DOHH2 (cell line): ENCODE measurements around the gene TMEM63C.

Experiments
- H3F3A ChIP-seq: fragments of 200-600 bp; sonication (generic), shearing (Covaris generic); 2 replicates; pipeline ENCODE4 v1.6.0; 2016; ENCODE audit warnings: antibody characterized with exemption, mild to moderate bottlenecking; ENCODE audit not compliant: control insufficient read depth, insufficient read depth
- H3K27ac ChIP-seq: fragments of 200-600 bp; sonication (generic); 2 replicates; pipeline ENCODE4 v1.5.1; 2014; ENCODE audit warnings: low read depth, mild to moderate bottlenecking, low read length, moderate library complexity
- H3K27me3 ChIP-seq: fragments of 200-600 bp; sonication (generic); 2 replicates; pipeline ENCODE4 v1.6.1; 2014; ENCODE audit warnings: mild to moderate bottlenecking, low read length, mixed read lengths; ENCODE audit not compliant: control insufficient read depth
- H3K36me3 ChIP-seq: fragments of 200-600 bp; sonication (generic); 2 replicates; pipeline ENCODE4 v1.6.1; 2014; ENCODE audit warnings: mild to moderate bottlenecking, low read length, moderate library complexity, mixed read lengths; ENCODE audit not compliant: control insufficient read depth
- H3K4me1 ChIP-seq: fragments of 200-600 bp; sonication (generic); 2 replicates; pipeline ENCODE4 v1.6.1; 2014; ENCODE audit warnings: mild to moderate bottlenecking, low read length, mixed read lengths; ENCODE audit not compliant: control insufficient read depth
- H3K4me2 ChIP-seq: fragments of 200-600 bp; sonication (generic); 2 replicates; pipeline ENCODE4 v1.6.0; 2014; ENCODE audit warnings: mild to moderate bottlenecking, low read length, moderate library complexity
- H3K4me3 ChIP-seq: fragments of 200-600 bp; sonication (generic); 2 replicates; pipeline ENCODE4 v1.5.1; 2014; ENCODE audit warnings: mild to moderate bottlenecking, low read length, mixed read lengths
- H3K79me2 ChIP-seq: fragments of 200-600 bp; sonication (generic); 2 replicates; pipeline ENCODE4 v1.6.1; 2014; ENCODE audit warnings: mild to moderate bottlenecking, low read length, mixed read lengths; ENCODE audit not compliant: control insufficient read depth
- H3K9me2 ChIP-seq: fragments of 200-600 bp; sonication (generic); replicated peaks from 2 replicates; pipeline ENCODE4 v1.6.1; 2014; ENCODE audit warnings: mild to moderate bottlenecking, low read length, mixed read lengths; ENCODE audit not compliant: control insufficient read depth
- H3K9me3 ChIP-seq: fragments of 200-600 bp; sonication (generic); 2 replicates; pipeline ENCODE4 v1.6.1; 2014; ENCODE audit warnings: antibody characterized with exemption, low read length, mixed read lengths; ENCODE audit not compliant: control insufficient read depth, insufficient read depth
- H4K20me1 ChIP-seq: fragments of 200-600 bp; sonication (generic); 2 replicates; pipeline ENCODE4 v1.6.0; 2014; ENCODE audit warnings: low read depth, mild to moderate bottlenecking, antibody characterized with exemption, low read length, moderate library complexity; ENCODE audit not compliant: control insufficient read depth, insufficient read depth
- EZH2phosphoT487 ChIP-seq: fragments of 200-600 bp; sonication (generic); IDR thresholded peaks from 2 replicates; pipeline ENCODE4 v1.6.1; 2017; ENCODE audit warnings: borderline replicate concordance, mild to moderate bottlenecking, antibody characterized with exemption, low read length, moderate library complexity, mixed read lengths
- TF ChIP-seq, protein P1 (sequence below): fragments of 200-600 bp; sonication (generic); IDR thresholded peaks from one replicate; pipeline ENCODE4 v1.5.1; 2014; ENCODE audit warnings: antibody characterized with exemption, mild to moderate bottlenecking, low read depth, low read length; ENCODE audit not compliant: poor library complexity, severe bottlenecking

TMEM63C gene

DNA sequence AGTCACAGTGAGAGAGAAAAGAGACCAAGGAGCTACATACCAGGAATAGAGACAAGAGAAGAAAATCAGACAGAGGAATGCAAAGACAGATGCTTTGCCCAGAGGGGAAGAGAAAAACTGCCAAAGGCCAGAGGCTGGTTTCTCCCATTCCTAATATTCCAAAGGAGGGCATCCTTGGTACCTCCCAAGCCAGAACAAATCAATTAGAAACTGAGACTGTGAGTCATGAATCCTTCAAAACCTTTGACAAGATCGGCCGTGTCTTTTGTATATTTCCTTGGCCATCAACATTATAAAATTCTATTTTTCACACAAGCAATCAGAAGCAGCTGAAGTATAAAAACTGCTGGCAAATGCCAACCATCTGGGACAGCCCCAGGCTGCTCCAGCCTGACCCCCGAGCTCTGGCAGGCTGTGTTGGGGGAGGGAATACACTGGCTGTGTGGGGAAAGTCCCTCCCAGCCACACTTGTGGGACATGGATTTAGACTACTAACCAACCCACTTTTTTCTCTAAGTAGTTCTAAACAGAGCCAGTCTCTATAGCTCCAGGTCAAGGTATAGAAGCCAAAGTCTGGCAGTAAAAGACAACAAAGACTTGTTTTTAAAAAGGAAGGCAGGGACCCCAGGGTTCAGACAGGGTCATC, 125.4 kb downstream of the TMEM63C start:
- TF ChIP-seq EZH2phosphoT487 = no peak
- TF ChIP-seq, protein P1, sequence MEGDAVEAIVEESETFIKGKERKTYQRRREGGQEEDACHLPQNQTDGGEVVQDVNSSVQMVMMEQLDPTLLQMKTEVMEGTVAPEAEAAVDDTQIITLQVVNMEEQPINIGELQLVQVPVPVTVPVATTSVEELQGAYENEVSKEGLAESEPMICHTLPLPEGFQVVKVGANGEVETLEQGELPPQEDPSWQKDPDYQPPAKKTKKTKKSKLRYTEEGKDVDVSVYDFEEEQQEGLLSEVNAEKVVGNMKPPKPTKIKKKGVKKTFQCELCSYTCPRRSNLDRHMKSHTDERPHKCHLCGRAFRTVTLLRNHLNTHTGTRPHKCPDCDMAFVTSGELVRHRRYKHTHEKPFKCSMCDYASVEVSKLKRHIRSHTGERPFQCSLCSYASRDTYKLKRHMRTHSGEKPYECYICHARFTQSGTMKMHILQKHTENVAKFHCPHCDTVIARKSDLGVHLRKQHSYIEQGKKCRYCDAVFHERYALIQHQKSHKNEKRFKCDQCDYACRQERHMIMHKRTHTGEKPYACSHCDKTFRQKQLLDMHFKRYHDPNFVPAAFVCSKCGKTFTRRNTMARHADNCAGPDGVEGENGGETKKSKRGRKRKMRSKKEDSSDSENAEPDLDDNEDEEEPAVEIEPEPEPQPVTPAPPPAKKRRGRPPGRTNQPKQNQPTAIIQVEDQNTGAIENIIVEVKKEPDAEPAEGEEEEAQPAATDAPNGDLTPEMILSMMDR = no peak
- H3K27me3 ChIP-seq = no peaks in the 10 kb centered on the region
- H3K4me2 ChIP-seq = no peak overlapping the region
- H3K4me1 ChIP-seq = peaks cover 3% of the 10 kb centered on the region; the same call in 1 of the 2 replicates
- no peaks in the 10 kb centered on the region for H3K9me3 ChIP-seq
- H3K9me2 ChIP-seq = no peaks in the 10 kb centered on the region
- H4K20me1 ChIP-seq = no peaks in the 10 kb centered on the region
- H3K4me3 ChIP-seq = no peak overlapping the region
- no peak overlapping the region for H3K27ac ChIP-seq
- no peaks in the 10 kb centered on the region for H3F3A ChIP-seq
- H3K36me3 ChIP-seq = no peaks in the 10 kb centered on the region
- no peaks in the 10 kb centered on the region for H3K79me2 ChIP-seq
